Calu3 (cell line): ENCODE data around the gene ZNF526. TPM values are rescaled to one million over a fixed set of nuclear protein-coding genes. Genes with fewer than 3 reads are reported as not detected.

Source experiments
- BruUV-seq: library from RNA; stranded (reverse); fragments of 400-500 nt; replicated peaks from 2 replicates; lab custom pipeline; 2021; lab: Mats Ljungman, UMichigan
- CTCF ChIA-PET: fragments of 300-600 bp; sonication (Branson Sonifier 250); formaldehyde crosslinking; loops from one replicate; lab custom pipeline; 2022; ENCODE audit warnings: antibody characterized with exemption; lab: Charles Lee
- DNase-seq: peaks from one replicate; pipeline ENCODE4 v3.0.0; 2022
- H3K27ac Mint-ChIP-seq: one replicate; pipeline ENCODE4 v1.8.0; 2022; ENCODE audit warnings: mixed read lengths; ENCODE audit not compliant: unreplicated experiment
- H3K27me3 Mint-ChIP-seq: one replicate; pipeline ENCODE4 v1.8.0; 2022; ENCODE audit warnings: mixed read lengths; ENCODE audit not compliant: unreplicated experiment
- H3K36me3 Mint-ChIP-seq: one replicate; pipeline ENCODE4 v1.8.0; 2022; ENCODE audit warnings: mild to moderate bottlenecking, moderate library complexity, mixed read lengths; ENCODE audit not compliant: insufficient read depth, unreplicated experiment
- H3K4me1 Mint-ChIP-seq: one replicate; pipeline ENCODE4 v1.8.0; 2022; ENCODE audit warnings: mild to moderate bottlenecking, low read depth, mixed read lengths; ENCODE audit not compliant: unreplicated experiment
- H3K4me3 Mint-ChIP-seq: one replicate; pipeline ENCODE4 v1.8.0; 2022; ENCODE audit warnings: mild to moderate bottlenecking, low read depth, moderate library complexity, mixed read lengths; ENCODE audit not compliant: unreplicated experiment
- H3K9me3 Mint-ChIP-seq: one replicate; pipeline ENCODE4 v1.8.0; 2022; ENCODE audit warnings: low read depth, mixed read lengths; ENCODE audit not compliant: unreplicated experiment
- intact Hi-C: fragments of 100-400 bp; cut with micrococcal nuclease; formaldehyde crosslinking; loops from one replicate; pipeline ENCODE4 v1.10.0; 2022; ENCODE audit not compliant: unreplicated experiment
- total RNA-seq: library from RNA; stranded (reverse); gene quantifications from 2 replicates; pipeline ENCODE4 v1.2.3, GENCODE V29; 2022
- TF ChIP-seq, protein P1 (sequence below): fragments of 200-600 bp; IDR thresholded peaks from one replicate; pipeline ENCODE4 v1.8.0; 2022; ENCODE audit warnings: antibody characterized with exemption; ENCODE audit not compliant: unreplicated experiment

The ZNF526 gene
- total RNA-seq, 1 experiment from 2014 or later, result 25.4 TPM

DNA sequence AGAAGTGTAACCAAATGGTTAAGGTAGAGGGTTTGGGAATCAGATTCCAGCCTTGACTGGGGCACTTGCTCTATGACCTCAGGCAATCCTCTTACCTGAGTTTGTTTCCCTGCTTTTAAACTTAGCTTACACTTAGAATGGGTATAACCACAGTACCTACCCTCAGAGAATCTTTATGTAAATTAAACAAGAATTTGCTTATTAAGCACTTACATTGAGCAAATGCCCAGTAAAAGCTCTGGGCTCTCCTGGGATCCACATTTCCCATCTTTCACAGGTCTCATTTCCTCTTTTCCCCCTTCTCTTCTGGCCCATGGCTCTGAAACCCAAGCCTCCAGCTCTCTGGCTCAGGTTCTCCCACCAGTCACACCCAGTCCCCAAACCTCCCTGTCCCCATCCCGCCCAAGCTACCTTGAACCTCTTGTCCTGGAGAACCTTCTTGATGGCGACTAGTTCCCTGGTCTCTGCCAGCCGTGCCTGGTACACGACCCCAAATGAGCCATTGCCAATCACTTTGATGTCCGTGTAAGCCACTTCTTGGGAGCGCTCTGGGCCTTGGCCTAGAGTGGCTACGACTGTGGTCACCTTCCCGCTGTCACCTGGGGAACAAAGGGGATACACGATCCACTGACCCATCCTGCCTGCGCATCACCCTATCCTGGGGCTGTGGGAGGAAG is 19.6 kb downstream of the ZNF526 start:
- CTCF ChIA-PET, result interaction anchor here (0.6 to 0.9 kb wide), 2 partner anchors 31 to 69 kb away, joined by 3 to 7 read pairs; no protein-coding TSS in a partner anchor
- intact Hi-C loops, result no loop called here
- no peak for DNase-seq
- Mint-ChIP-seq H3K4me1 (peaks cover 19% of the 10 kb centered on the region), H3K9me3 (no peaks in the 10 kb centered on the region), H3K36me3 (peaks cover 89% of the 10 kb centered on the region), H3K27ac (peak overlapping the region; percentile 62), H3K4me3 (no peak overlapping the region), H3K27me3 (no peaks in the 10 kb centered on the region)
- BruUV-seq, result no TSS peak
- TF ChIP-seq, protein P1, sequence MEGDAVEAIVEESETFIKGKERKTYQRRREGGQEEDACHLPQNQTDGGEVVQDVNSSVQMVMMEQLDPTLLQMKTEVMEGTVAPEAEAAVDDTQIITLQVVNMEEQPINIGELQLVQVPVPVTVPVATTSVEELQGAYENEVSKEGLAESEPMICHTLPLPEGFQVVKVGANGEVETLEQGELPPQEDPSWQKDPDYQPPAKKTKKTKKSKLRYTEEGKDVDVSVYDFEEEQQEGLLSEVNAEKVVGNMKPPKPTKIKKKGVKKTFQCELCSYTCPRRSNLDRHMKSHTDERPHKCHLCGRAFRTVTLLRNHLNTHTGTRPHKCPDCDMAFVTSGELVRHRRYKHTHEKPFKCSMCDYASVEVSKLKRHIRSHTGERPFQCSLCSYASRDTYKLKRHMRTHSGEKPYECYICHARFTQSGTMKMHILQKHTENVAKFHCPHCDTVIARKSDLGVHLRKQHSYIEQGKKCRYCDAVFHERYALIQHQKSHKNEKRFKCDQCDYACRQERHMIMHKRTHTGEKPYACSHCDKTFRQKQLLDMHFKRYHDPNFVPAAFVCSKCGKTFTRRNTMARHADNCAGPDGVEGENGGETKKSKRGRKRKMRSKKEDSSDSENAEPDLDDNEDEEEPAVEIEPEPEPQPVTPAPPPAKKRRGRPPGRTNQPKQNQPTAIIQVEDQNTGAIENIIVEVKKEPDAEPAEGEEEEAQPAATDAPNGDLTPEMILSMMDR, result no peak

DNA sequence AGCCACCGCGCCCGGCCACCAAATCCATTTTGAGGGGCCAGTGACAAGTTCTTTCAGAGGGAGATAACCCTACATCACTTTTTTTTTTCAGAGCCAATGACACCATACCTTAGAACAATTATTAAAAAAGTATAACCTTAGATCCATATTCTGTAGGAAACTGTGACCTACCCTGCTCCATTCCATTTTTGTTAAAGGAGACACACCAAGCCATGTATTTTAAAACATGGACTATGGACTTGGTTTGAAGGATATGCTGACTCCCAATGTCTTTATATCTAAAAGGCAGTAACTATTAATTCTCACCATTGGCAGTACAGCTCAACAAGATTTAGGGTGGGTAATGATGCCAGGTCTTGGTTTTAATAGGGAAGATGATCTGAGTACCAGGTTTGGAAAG is 21.2 kb downstream of the ZNF526 start:
- peaks cover 35% of the 10 kb centered on the region for H3K4me1 Mint-ChIP-seq
- CTCF ChIA-PET, result interaction anchor here (1.0 kb wide), 1 partner anchor 38 kb away, joined by 3 read pairs; no protein-coding TSS in a partner anchor
- H3K27me3 Mint-ChIP-seq, result no peaks in the 10 kb centered on the region
- peak overlapping the region; percentile 75 for H3K4me3 Mint-ChIP-seq
- intact Hi-C loops, result no loop called here
- no peaks in the 10 kb centered on the region for H3K9me3 Mint-ChIP-seq
- no peak for DNase-seq
- H3K36me3 Mint-ChIP-seq, result peaks cover 88% of the 10 kb centered on the region
- no TSS peak for BruUV-seq
- peak overlapping the region; percentile 79 for H3K27ac Mint-ChIP-seq
- TF ChIP-seq, protein P1, result no peak

GRCh38 chr19:42242069-42242511 is 22.0 kb downstream of the ZNF526 start:
- DNase-seq, result peak; percentile 33
- peak overlapping the region; percentile 79 for H3K27ac Mint-ChIP-seq
- intact Hi-C loops, result no loop called here
- no peaks in the 10 kb centered on the region for H3K9me3 Mint-ChIP-seq
- BruUV-seq, result no TSS peak
- peak overlapping the region; percentile 75 for H3K4me3 Mint-ChIP-seq
- TF ChIP-seq, protein P1, result no peak
- peaks cover 40% of the 10 kb centered on the region for H3K4me1 Mint-ChIP-seq
- CTCF ChIA-PET, result interaction anchor here (0.6 to 1.3 kb wide), 4 partner anchors 9 to 1789 kb away, joined by 3 to 11 read pairs (median 4); partner anchors contain the start of genes PAFAH1B3 and PRR19
- H3K36me3 Mint-ChIP-seq, result peaks cover 85% of the 10 kb centered on the region
- H3K27me3 Mint-ChIP-seq, result no peaks in the 10 kb centered on the region

- intact Hi-C loops, result loop anchor here (1.0 kb wide), 1 partner anchor 38 kb away; no protein-coding TSS in a partner anchor
- peaks cover 83% of the 10 kb centered on the region for H3K36me3 Mint-ChIP-seq
- peak within 1 kb of the TSS; percentile 79 for H3K27ac Mint-ChIP-seq
- CTCF ChIA-PET, result interaction anchor here (0.6 to 2.7 kb wide), 19 partner anchors 9 to 1790 kb away, joined by 3 to 25 read pairs (median 4); partner anchors contain the start of genes PAFAH1B3, POU2F2 and PRR19
- TF ChIP-seq, protein P1, result peak; percentile 12
- H3K4me3 Mint-ChIP-seq, result peak within 1 kb of the TSS; percentile 75
- no peaks in the 10 kb centered on the region for H3K9me3 Mint-ChIP-seq
- H3K27me3 Mint-ChIP-seq, result no peaks in the 10 kb centered on the region
- DNase-seq, result peak; percentile 98
- no TSS peak for BruUV-seq
- H3K4me1 Mint-ChIP-seq, result peaks cover 40% of the 10 kb centered on the region
These were observed 22.6 kb downstream of the ZNF526 start, which contains the start of gene GSK3A for GRCh38 chr19:42242512-42243409. GSK3A (minus strand) TSS chr19:42242602; CDS start chr19:42242465, 137 bp downstream.
